NOMO-1 treated with DMSO at 0.1 percent for 48 hours (cell line): Measurements from ENCODE around the gene PHKG2.

Experiments used
- DNase-seq: peaks from one replicate; lab custom pipeline; 2025; ENCODE audit not compliant: unreplicated experiment; lab: John Stamatoyannopoulos, UW

PHKG2 gene

DNA sequence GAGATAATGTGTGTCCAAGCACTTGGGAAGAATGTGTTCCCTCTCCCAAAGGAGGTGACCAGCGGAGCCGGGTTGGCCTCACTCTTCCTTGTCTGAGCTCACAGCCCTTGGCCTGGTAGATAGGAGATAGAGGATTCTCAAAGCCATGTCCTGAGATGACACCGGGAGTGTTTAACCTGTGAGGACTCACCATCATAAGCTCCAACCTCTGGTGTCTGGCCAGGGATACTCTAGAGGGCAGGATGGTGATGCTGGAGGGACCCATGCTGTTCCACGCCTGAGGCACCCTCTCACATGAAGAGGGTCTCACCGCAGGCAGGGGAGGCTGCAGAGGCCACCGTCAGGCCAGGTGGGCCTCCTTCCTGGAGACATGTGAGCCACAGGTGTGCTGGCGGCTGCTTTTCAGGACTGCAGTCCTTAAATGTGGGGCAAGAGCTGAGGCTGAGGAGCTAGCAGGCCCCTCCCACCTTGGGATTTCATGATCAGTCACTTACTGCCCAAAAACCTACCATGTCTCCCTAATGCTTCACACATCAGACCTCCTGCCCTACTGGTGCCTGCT, 45.4 kb downstream of the PHKG2 start:
- DNase-seq, result no peak

DNA sequence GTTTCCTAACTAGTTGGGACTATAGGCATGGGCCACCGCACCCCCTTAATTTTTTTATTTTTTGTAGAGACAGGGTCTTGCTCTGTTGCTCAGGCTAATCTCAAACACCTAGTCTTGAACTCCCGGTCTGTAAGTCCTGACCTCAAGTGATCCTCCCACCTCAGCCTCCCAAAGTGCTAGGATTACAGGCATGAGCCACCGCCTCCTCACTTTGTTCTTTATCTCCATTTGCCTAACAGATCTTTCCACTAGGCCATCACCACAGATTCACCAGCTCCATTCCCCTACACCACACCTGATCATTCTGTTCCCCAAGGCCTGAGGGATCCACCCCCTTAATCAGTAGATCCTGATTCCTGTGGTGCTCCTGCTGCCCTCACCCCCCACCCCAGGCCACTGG, 46.4 kb downstream of the PHKG2 start:
- DNase-seq, result no peak

DNA sequence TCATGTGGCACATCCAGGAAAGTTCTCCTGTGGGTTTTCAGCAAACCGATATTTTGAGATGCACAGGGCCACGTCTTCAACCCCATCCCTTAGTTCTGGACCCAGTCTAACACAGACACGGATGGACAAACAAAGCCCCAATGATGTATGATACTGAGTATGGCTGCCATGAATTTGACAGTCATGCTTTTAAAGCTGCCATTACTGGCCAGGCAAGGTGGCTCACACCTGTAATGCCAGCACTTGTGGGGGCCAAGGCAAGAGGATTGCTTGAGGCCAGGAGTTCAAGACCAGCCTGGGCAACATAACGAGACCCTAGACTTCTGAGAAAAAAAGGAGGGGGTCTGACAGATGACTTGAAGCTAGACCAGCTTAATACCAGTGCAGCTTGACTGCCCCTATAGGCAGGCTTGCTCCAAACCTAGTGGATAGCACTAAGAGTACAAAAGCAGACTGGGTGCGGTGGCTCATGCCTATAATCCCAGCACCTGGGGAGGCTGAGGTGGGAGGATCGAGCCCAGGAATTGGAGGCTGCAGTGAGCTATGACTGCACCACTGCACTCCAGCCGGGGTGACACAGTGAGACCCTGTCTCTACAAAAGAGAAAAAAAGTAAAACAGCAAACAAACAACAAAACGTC, 49.6 kb downstream of the PHKG2 start:
- no peak for DNase-seq
